HL-60 (cell line): ENCODE results near the gene BIN1.

ENCODE experiments used
- GABPA ChIP-seq: IDR thresholded peaks from 2 replicates; pipeline ENCODE4 v1.6.1; 2012; ENCODE audit warnings: low read depth
- POLR2AphosphoS5 ChIP-seq: IDR thresholded peaks from 2 replicates; pipeline ENCODE4 v1.6.1; 2012; ENCODE audit warnings: low read depth
- SPI1 ChIP-seq: IDR thresholded peaks from 2 replicates; pipeline ENCODE4 v1.6.1; 2012; ENCODE audit warnings: low read depth, mild to moderate bottlenecking, borderline replicate concordance
- TF ChIP-seq, protein P1 (sequence below): IDR thresholded peaks from one replicate; pipeline ENCODE4 v1.5.1; 2011; ENCODE audit warnings: low read length, control low read depth, inconsistent platforms; ENCODE audit not compliant: insufficient read depth
- TF ChIP-seq, protein P2 (sequence below): IDR thresholded peaks from 2 replicates; pipeline ENCODE4 v1.6.1; 2012; ENCODE audit warnings: low read depth; ENCODE audit not compliant: insufficient replicate concordance

- TF ChIP-seq, protein P1, sequence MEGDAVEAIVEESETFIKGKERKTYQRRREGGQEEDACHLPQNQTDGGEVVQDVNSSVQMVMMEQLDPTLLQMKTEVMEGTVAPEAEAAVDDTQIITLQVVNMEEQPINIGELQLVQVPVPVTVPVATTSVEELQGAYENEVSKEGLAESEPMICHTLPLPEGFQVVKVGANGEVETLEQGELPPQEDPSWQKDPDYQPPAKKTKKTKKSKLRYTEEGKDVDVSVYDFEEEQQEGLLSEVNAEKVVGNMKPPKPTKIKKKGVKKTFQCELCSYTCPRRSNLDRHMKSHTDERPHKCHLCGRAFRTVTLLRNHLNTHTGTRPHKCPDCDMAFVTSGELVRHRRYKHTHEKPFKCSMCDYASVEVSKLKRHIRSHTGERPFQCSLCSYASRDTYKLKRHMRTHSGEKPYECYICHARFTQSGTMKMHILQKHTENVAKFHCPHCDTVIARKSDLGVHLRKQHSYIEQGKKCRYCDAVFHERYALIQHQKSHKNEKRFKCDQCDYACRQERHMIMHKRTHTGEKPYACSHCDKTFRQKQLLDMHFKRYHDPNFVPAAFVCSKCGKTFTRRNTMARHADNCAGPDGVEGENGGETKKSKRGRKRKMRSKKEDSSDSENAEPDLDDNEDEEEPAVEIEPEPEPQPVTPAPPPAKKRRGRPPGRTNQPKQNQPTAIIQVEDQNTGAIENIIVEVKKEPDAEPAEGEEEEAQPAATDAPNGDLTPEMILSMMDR: no peak
- no peak for TF ChIP-seq POLR2AphosphoS5
- TF ChIP-seq SPI1: no peak
- TF ChIP-seq GABPA: no peak
- TF ChIP-seq, protein P2, sequence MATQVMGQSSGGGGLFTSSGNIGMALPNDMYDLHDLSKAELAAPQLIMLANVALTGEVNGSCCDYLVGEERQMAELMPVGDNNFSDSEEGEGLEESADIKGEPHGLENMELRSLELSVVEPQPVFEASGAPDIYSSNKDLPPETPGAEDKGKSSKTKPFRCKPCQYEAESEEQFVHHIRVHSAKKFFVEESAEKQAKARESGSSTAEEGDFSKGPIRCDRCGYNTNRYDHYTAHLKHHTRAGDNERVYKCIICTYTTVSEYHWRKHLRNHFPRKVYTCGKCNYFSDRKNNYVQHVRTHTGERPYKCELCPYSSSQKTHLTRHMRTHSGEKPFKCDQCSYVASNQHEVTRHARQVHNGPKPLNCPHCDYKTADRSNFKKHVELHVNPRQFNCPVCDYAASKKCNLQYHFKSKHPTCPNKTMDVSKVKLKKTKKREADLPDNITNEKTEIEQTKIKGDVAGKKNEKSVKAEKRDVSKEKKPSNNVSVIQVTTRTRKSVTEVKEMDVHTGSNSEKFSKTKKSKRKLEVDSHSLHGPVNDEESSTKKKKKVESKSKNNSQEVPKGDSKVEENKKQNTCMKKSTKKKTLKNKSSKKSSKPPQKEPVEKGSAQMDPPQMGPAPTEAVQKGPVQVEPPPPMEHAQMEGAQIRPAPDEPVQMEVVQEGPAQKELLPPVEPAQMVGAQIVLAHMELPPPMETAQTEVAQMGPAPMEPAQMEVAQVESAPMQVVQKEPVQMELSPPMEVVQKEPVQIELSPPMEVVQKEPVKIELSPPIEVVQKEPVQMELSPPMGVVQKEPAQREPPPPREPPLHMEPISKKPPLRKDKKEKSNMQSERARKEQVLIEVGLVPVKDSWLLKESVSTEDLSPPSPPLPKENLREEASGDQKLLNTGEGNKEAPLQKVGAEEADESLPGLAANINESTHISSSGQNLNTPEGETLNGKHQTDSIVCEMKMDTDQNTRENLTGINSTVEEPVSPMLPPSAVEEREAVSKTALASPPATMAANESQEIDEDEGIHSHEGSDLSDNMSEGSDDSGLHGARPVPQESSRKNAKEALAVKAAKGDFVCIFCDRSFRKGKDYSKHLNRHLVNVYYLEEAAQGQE: no peak
Observed at GRCh38 chr2:127130421-127130820, 23.5 kb upstream of the BIN1 start.
